Esophagus muscularis mucosa (tissue), 3 donors: Measurements from ENCODE around the gene SMOC1.

ENCODE experiments used
- POLR2A ChIP-seq: fragments of 450-650 bp; IDR thresholded peaks from one replicate; pipeline ENCODE4 v1.6.1; 2017; ENCODE audit warnings: antibody characterized with exemption, moderate library complexity, mild to moderate bottlenecking, low read depth
- POLR2AphosphoS5 ChIP-seq, 2 donors: sonication (generic); formaldehyde crosslinking; IDR thresholded peaks; one replicate each; pipeline ENCODE4 v1.6.1; 2017; ENCODE audit warnings: antibody characterized with exemption in 2 of 2
- TF ChIP-seq, protein P1 (sequence below), 3 experiments: fragments of 200-600 bp in 2 of 3; fragments of 450-650 bp in 1 of 3; sonication (generic) in 2 of 3; IDR thresholded peaks; one replicate each; pipeline ENCODE4 v1.5.1; 2017 to 2019; ENCODE audit warnings: antibody characterized with exemption in 3 of 3, mild to moderate bottlenecking in 2 of 3, moderate library complexity in 1 of 3

GRCh38 chr14:69986336-69986735 lies 107.1 kb downstream of the SMOC1 start:
- TF ChIP-seq, protein P1, sequence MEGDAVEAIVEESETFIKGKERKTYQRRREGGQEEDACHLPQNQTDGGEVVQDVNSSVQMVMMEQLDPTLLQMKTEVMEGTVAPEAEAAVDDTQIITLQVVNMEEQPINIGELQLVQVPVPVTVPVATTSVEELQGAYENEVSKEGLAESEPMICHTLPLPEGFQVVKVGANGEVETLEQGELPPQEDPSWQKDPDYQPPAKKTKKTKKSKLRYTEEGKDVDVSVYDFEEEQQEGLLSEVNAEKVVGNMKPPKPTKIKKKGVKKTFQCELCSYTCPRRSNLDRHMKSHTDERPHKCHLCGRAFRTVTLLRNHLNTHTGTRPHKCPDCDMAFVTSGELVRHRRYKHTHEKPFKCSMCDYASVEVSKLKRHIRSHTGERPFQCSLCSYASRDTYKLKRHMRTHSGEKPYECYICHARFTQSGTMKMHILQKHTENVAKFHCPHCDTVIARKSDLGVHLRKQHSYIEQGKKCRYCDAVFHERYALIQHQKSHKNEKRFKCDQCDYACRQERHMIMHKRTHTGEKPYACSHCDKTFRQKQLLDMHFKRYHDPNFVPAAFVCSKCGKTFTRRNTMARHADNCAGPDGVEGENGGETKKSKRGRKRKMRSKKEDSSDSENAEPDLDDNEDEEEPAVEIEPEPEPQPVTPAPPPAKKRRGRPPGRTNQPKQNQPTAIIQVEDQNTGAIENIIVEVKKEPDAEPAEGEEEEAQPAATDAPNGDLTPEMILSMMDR (IDR thresholded peaks at IDR 0.05) = no peak
- TF ChIP-seq POLR2A (no peak), POLR2AphosphoS5 (IDR thresholded peaks at IDR 0.05) (no peak)
